HG02678 (cell line): Measurements from ENCODE around the gene PLCB1.
"Not testable (repeated sequence)": the region's sequence is repeated elsewhere in the genome, so short reads cannot be mapped to it uniquely, and the experiment has no call there.

Experiments used
- ATAC-seq: cut with Tn5 transposase; IDR thresholded peaks from one replicate; pipeline ENCODE4 v1.9.1; 2021; ENCODE audit warnings: mild to moderate bottlenecking, moderate library complexity; ENCODE audit not compliant: unreplicated experiment

PLCB1 gene

DNA sequence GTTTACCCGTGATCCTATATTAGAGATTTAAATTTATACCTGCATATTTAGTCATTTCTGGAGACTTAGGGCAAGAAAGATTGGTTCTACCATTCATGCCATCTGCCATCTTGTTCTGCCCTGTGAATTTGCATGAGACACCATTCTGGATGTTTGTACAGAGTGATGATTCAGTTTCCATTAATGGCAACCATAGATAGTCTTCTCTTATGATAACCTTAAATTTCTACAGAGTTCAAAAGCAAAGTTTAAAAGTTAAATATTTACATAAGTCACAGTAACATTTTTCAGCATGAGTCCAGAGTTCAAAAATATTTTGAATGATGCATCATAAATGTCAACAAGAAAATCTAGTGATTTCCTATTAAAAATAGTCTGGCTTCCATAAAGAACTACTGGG is 23.2 kb downstream of the PLCB1 start:
- ATAC-seq = no peak

GRCh38 chr20:8155812-8156211 is 23.7 kb downstream of the PLCB1 start:
- ATAC-seq = no peak

DNA sequence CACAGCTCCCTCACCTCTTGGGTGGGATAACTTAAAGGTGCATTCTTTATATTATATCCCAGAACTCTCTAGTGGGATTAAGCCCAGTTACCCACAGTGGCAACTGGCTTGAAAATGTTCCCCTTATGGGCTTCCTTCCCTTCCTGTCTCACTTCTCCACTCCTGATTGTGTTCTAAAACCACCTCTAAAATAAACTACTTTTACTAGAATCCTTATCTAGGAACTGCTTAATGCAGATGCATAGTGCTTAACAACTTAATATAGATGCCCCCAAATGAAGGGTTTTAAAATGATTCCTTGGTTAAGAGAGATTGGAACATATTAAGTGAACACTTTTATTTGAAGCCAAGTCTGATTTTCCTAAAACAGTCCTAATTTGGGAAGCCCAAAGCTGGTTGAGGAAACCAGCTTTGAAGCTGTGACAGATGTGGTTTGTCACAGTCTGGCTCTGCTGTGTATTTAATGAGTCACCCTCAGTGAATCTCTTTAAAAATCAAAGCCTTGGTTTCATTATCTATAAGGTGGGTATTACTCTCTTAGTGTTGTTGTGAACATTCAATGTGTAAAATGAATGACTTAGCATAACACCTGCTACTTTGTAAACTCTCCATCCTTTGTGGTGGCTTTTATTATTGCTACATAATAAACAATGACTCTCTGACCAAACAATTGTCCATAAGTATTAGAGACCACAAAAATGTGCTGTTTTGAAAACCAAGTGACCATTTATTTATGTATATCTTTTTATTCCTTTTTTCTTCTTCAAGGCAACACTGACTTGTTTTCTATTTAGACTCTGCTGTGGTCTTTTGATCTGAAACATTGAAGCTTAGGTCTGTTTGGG is 24.4 kb downstream of the PLCB1 start:
- ATAC-seq = peak; percentile 75

DNA sequence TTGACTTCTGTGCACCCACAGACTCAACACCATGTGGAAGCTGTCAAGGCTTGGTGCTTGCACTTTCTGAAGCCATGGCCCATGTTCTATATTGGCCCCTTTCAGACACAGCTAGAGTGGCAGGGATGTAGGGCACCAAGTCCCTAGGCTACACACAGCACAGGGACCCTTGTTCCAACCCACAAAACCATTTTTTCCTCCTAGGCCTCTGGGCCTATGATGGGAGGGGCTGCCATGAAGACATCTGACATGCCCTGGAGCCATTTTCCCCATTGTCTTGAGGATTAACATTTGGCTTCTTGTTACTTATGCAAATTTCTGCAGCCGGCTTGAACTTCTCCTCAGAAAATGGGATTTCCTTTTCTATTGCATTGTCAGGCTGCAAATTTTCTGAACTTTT is 27.2 kb downstream of the PLCB1 start:
- not testable (repeated sequence) for ATAC-seq

DNA sequence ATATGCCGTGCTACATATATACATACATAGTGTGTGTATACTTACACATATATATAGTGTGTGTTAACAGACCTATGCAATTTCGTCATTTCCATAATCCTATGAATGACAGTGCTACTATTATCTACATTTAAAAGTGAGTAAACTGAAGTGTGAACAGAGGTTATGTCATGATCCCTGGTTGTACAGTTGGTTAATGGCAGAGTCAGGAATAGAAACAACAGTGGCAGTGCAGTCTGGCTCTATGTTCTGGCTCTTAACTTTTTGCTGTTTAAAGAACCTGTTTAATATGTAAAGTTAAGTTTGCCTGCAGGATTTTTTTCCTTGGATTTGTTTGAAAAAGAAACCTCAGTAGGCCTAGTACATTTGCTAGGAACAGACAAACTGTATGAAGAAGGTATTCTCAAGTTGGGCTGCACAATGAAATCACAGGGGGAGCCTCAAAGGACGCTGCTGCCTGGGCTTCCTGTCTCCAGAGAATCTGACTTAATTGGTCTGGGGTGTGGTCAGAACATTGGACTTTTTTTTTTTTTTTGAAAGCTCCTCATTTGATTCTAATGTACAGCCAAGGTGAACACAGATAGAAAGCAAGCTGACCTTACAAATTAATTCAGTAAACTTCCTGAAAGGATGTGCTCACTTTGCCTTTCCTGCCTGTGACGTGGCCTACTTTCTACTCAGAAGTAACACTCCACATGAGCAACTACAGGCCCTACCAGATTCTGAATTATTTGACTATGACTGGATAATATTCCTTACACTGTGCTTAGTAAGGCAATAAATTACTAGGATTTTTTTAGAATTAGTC is 29.4 kb downstream of the PLCB1 start:
- no peak for ATAC-seq

DNA sequence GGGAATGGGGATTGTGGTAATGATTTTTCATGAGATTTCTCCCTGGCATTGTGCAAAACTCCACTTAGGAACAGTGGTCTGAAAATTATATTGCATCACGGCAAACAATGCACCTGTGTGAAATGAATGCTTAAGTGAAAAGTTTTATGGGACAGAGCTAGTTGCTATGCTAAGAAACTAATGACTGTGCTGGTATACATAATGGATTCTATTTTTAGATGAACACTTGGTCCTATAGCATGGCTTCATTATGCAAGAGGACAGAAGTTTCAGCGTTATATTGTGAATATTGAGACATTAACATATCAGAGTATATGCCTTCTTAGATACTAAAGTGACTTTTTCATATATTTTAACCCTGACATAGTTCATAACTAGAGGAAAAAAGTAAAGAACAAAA is 30.5 kb downstream of the PLCB1 start:
- no peak for ATAC-seq

DNA sequence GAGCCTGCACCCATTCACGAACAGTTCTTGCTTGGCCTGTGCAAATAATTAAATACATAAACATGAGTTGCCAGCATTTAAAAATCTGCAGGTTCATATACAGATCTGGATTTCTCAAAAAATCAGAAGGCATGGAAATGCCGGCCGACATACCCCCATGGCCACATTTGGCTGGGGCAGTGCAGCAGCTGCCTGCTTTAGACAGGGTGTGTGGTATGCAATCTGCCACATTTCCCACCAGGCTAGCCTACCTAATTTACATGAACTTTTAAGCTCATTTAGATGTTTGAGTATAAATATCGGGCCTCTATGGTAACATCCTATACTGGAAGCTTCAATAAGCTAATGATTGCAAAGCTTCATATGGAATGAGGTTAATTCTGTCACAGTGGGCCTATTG is 31.5 kb downstream of the PLCB1 start:
- no peak for ATAC-seq

GRCh38 chr20:8166730-8167129 is 34.7 kb downstream of the PLCB1 start:
- ATAC-seq = no peak

GRCh38 chr20:8168785-8169288 is 36.8 kb downstream of the PLCB1 start:
- no peak for ATAC-seq

GRCh38 chr20:8170921-8171320 is 38.9 kb downstream of the PLCB1 start:
- ATAC-seq = no peak

DNA sequence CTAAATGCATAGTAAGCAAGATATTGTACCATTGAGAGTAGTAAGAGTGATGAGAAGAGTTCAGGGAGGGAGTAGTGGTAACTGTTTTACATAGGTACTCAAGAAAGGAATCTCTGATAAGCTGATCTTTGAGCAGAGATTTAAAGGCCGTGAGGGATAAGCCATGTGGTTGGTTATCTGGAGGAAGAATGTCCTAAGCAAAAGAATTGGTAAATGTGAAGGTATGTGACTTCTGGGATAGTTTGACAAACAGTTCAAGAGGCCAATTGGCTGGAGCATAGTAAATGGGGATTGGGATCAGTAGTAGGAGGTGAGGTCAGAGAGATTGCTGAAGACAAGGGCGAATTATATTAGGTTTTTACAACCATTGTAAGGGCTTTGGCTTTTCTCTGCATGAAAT is 40.1 kb downstream of the PLCB1 start:
- no peak for ATAC-seq

DNA sequence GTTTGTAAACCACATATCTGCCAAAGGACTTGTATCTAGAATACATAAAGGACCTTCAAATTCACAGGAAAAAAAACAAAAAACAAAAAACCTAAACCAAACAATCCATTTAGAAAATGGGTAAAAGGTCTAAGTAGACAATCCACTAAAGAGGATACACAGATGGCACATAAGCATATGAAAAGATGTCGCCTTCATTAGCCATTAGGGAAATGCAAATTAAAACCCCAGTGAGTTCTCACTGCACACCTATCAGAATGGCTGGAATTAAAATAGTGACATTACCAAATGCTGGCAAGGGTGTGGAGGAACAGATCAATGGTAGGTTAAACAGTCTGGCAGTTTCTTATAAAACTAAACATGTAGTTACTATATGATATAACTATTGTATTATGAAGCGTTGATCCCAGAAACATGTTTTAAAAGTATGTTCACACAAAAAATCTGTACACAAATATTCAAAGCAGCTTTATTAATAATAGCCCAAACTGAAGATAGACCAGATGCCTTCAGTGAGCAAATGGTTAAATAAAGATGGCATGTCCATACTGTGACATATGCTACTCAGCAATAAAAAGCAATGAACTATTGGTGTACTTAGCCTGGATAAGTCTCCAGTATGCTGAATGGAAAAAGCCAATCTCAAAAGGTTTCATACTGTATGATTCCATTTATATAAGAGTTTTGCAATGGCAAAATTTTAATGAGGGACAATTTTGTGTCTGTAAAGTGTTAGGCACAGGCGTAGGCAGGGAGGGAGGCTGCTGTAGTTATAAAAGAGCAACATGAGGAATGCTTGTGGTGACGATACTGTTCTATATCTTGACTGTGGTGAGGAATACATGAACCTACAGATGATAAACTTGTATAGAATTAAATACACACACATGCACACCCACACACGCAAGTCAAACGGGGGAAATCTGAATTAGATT is 43.9 kb downstream of the PLCB1 start:
- ATAC-seq = no peak

DNA sequence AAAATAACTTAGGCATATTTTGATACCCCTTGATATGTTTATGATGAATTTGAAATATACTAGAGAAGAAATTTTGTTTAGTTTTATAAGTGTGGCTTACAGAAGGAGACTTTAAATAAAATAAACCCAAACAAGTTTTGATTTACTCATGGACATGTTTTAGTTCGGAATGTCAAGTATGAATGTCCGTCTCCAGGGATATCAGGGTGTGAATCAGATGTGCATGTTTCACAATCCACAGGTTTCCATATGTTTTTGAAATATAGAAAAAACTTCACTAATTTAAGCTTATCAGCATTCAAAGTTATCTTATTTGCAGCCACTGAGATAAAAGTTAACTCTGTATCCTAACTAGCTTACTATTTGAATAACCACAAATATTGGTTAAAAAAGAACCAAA is 51.5 kb downstream of the PLCB1 start:
- no peak for ATAC-seq

- no peak for ATAC-seq
These were observed 55.7 kb downstream of the PLCB1 start for GRCh38 chr20:8187740-8188139.

DNA sequence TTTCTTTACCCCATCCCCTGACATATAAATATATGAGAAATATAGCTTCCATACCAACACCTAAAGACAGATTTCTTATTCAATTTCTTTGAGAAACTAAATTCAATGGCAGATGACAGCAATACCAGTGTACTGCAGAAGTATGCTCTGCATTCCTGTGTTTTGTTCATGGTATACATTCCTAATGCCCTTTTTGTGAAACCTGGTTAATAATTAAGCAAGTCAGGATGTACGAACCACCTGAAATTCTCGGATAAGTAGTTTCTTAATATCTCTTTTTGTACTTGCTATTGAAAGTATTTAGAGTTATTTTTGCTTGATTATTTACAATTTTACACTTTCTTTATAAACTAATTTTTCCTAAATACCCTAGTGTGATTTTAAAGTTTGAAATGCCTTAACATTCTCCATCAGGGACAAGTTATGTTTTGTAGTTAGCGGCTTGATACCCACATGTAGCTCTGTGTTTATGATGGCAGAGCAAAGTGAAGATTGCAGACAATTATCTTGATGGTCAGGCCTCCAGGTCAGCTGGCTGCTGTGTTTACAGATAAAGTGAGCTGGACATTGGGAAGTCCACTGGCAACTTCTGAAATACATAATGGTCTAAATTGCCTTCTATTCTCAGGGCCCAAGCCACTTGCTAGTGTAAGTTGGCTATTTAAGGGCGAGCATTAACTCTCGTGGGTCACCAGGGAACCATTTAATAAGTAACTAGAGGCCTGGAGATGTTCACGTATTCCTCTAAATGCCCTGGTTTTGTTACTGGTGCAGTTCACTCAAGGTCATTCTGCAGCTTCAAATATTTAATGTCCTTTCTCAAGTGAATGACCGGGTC is 58.2 kb downstream of the PLCB1 start:
- no peak for ATAC-seq

DNA sequence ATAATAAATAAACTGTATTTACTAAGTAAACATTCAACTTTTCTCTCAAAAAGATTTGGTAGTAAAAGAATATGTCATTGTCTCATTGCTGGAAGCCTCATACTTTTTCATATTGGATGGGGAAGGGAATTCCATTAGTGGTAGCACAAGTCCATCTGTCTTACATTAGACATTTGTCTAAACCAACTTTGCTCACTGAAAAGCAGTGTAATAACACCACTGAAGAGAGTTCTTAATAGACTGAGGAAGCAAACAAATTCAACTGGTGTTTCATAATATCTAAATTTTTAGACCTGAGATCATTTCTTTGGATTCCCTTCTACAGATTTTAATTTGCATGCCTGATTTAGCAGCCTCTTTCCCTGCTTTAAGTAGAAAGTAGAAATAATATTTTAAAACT is 62.7 kb downstream of the PLCB1 start:
- ATAC-seq = no peak

GRCh38 chr20:8196096-8196495 is 64.0 kb downstream of the PLCB1 start:
- ATAC-seq = no peak

DNA sequence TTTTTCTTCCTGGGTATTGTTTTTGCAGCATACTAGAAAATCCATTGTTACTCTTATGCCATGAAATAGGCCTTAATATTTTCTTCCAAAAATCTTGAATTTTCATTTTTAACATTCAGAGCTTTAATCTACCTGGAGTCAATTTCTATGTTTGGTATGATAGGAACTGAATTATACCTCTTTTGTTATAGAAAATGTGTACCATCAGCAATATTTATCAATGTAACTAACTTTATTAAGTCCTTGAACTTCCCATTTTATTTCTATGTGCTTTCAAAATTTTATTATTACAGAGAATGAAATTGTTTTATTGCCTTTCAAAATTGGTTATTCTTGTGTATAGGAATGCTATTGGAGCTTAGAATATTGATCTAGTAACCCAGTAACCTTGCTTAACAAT is 68.2 kb downstream of the PLCB1 start:
- ATAC-seq = no peak

- no peak for ATAC-seq
These were observed 71.3 kb downstream of the PLCB1 start for GRCh38 chr20:8203366-8203765.

DNA sequence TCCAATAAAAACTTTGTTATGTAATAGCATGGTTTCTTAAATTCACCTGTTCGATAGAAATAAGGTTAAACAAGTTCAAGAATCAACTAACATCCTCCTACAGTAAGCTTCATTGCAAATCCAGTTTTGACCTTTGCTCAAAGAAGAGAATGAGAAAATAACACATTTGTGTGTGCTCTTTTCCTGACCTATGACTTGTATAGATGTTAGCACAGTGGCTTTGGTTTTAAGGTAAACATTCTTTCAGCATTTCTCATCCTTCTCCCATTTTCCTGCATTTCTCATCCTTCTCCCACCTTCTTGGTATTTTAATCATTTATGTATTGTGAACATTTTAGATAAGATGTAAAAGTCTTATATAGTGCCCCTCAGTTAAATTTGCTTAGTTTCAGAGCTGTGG is 73.9 kb downstream of the PLCB1 start:
- ATAC-seq = no peak
